ENCODE data around the gene DHDH.

DHDH gene

GRCh38 chr19:48990400-48990799, 56.9 kb downstream of the DHDH start:
- Histone ChIP-seq H2BK5ac (ENCODE audit: low read length) (no peak overlapping the region), H3K4me2 (ENCODE audit: low read length) (no peak overlapping the region), H3K9ac (ENCODE audit: low read length) (no peak overlapping the region), H3K27ac (ENCODE audit: low read depth, low read length) (no peak overlapping the region), H4K8ac (ENCODE audit: low read depth, low read length) (no peak overlapping the region), H3K4ac (ENCODE audit: low read depth, low read length) (no peak overlapping the region), H3K27me3 (ENCODE audit: insufficient read depth, low read length, poor library complexity) (no peaks in the 10 kb centered on the region), H4K5ac (ENCODE audit: low read length) (no peak overlapping the region), H3K56ac (ENCODE audit: low read length) (no peak overlapping the region), H3K79me2 (ENCODE audit: control insufficient read depth, insufficient read depth, low read length) (peaks cover 19% of the 10 kb centered on the region), H3K79me1 (ENCODE audit: low read length) (peaks cover 18% of the 10 kb centered on the region), H2BK15ac (replicated peaks; ENCODE audit: low read depth) (no peak overlapping the region), H2BK120ac (ENCODE audit: low read depth, low read length) (no peak overlapping the region), H3K23ac (ENCODE audit: low read length) (no peak overlapping the region), H3K4me1 (ENCODE audit: control insufficient read depth, low read depth, low read length) (no peaks in the 10 kb centered on the region), H3K18ac (ENCODE audit: low read length) (no peak overlapping the region), H2AK5ac (ENCODE audit: low read length) (no peak overlapping the region), H3K4me3 (ENCODE audit: low read length) (no peak overlapping the region), H3K36me3 (ENCODE audit: control insufficient read depth, insufficient read depth, low read length) (peaks cover under 1% of the 10 kb centered on the region)
- no CpG with 5 or more reads among the region's 4 CpGs for WGBS (ENCODE audit: extremely low coverage, insufficient coverage, low lambda C conversion rate)
- no peak for DNase-seq

- Histone ChIP-seq H2AK5ac (ENCODE audit: low read length) (no peak overlapping the region), H2BK120ac (ENCODE audit: low read depth, low read length) (no peak overlapping the region), H3K4me3 (ENCODE audit: low read length) (no peak overlapping the region), H3K9ac (ENCODE audit: low read length) (no peak overlapping the region), H3K23ac (ENCODE audit: low read length) (no peak overlapping the region), H3K79me2 (ENCODE audit: control insufficient read depth, insufficient read depth, low read length) (peaks cover 22% of the 10 kb centered on the region), H3K18ac (ENCODE audit: low read length) (no peak overlapping the region), H3K36me3 (ENCODE audit: control insufficient read depth, insufficient read depth, low read length) (no peaks in the 10 kb centered on the region), H3K4ac (ENCODE audit: low read depth, low read length) (no peak overlapping the region), H3K79me1 (ENCODE audit: low read length) (peaks cover 18% of the 10 kb centered on the region), H4K8ac (ENCODE audit: low read depth, low read length) (no peak overlapping the region), H3K4me2 (ENCODE audit: low read length) (no peak overlapping the region), H3K56ac (ENCODE audit: low read length) (no peak overlapping the region), H3K4me1 (ENCODE audit: control insufficient read depth, low read depth, low read length) (no peaks in the 10 kb centered on the region), H4K5ac (ENCODE audit: low read length) (no peak overlapping the region), H3K27ac (ENCODE audit: low read depth, low read length) (no peak overlapping the region), H3K27me3 (ENCODE audit: insufficient read depth, low read length, poor library complexity) (no peaks in the 10 kb centered on the region), H2BK5ac (ENCODE audit: low read length) (no peak overlapping the region), H2BK15ac (replicated peaks; ENCODE audit: low read depth) (no peak overlapping the region)
- DNase-seq, result no peak
- no CpG with 5 or more reads among the region's 22 CpGs for WGBS (ENCODE audit: extremely low coverage, insufficient coverage, low lambda C conversion rate)
Measured at GRCh38 chr19:48991011-48991609, 57.6 kb downstream of the DHDH start.

DNA sequence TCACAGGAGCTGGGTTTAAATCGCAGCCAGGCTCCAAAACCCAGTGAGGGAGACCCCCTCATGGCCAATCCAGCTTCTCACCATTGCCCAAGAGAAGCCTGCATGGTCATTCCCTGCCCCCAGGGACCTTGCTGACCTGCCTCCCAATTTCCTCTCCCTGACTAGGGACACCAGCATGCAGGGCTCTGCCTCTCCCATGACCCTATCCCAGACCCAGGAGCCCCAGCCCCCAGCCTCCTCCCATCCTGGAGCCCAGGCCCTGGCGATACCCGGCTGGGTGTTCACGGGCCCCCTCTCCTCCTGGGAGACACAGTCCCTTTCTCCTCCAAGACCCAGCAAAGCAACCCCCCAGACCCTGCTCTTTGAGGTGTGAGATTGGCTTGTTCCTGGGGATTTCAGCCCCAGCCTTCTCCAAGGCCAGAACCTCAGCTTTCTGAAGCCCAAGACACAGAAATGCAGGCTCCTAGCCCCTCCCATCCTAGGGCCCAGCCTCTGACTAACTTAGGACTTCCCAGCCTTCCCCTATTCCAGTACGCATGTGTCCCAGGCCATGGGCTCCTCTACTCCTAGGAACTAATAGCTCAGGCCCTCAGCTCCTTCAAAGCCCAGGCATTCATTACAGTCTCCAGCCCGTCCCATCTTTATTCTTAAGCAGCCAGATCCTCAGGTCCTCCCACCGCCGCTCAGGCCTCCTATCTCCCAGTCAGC, 58.5 kb downstream of the DHDH start:
- H3K9ac ChIP-seq (ENCODE audit: low read length), result peak overlapping the region; percentile 68
- H3K27me3 ChIP-seq (ENCODE audit: insufficient read depth, low read length, poor library complexity), result no peaks in the 10 kb centered on the region
- H2BK120ac ChIP-seq (ENCODE audit: low read depth, low read length), result no peak overlapping the region
- no peak overlapping the region for H4K8ac ChIP-seq (ENCODE audit: low read depth, low read length)
- H3K79me2 ChIP-seq (ENCODE audit: control insufficient read depth, insufficient read depth, low read length), result peaks cover 22% of the 10 kb centered on the region
- H4K5ac ChIP-seq (ENCODE audit: low read length), result no peak overlapping the region
- H3K27ac ChIP-seq (ENCODE audit: low read depth, low read length), result no peak overlapping the region
- H3K4ac ChIP-seq (ENCODE audit: low read depth, low read length), result no peak overlapping the region
- H3K23ac ChIP-seq (ENCODE audit: low read length), result no peak overlapping the region
- peak overlapping the region; percentile 32 for H3K4me3 ChIP-seq (ENCODE audit: low read length)
- H3K79me1 ChIP-seq (ENCODE audit: low read length), result peaks cover 19% of the 10 kb centered on the region
- H3K18ac ChIP-seq (ENCODE audit: low read length), result peak overlapping the region; percentile 3
- H2BK15ac ChIP-seq (replicated peaks; ENCODE audit: low read depth), result no peak overlapping the region
- peak; percentile 86 for DNase-seq
- H3K4me1 ChIP-seq (ENCODE audit: control insufficient read depth, low read depth, low read length), result no peaks in the 10 kb centered on the region
- H3K4me2 ChIP-seq (ENCODE audit: low read length), result peak overlapping the region; percentile 7
- H3K56ac ChIP-seq (ENCODE audit: low read length), result peak overlapping the region; percentile 65
- H3K36me3 ChIP-seq (ENCODE audit: control insufficient read depth, insufficient read depth, low read length), result no peaks in the 10 kb centered on the region
- H2AK5ac ChIP-seq (ENCODE audit: low read length), result no peak overlapping the region
- WGBS (ENCODE audit: extremely low coverage, insufficient coverage, low lambda C conversion rate), result no CpG with 5 or more reads among the region's 8 CpGs
- H2BK5ac ChIP-seq (ENCODE audit: low read length), result no peak overlapping the region

DNA sequence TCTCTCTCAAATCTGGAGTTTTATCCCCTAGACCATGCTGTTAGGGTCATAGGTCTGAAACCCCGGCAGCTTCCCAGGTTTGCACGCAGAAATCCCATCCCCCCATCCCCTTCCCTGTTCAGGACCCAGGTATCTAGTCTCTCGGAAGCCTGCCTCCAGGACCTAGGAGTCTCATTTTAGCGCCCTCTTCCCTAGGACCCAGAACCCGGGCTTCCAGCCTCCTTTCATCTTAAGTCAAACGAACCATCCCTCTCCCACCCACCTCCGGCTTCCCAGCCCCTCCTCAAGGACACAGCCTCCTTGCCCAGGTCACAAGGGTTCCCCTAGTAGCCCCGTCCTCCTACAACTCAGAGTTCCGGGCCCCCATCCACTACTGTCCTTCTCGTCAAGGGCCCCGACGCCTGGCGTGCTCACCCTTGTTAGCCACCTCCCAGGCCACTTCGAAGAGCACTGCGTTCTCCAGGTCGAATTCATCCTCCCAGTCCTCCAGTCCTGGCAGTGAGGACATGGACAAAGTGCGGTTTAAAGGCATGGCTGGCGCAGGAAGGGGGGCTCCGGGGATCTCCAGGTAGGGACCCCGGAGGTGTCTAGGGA, 59.2 kb downstream of the DHDH start:
- Histone ChIP-seq H3K36me3 (ENCODE audit: control insufficient read depth, insufficient read depth, low read length) (no peaks in the 10 kb centered on the region), H3K56ac (ENCODE audit: low read length) (peak overlapping the region; percentile 65), H2BK120ac (ENCODE audit: low read depth, low read length) (no peak overlapping the region), H3K27ac (ENCODE audit: low read depth, low read length) (peak overlapping the region; percentile 55), H3K79me1 (ENCODE audit: low read length) (peaks cover 22% of the 10 kb centered on the region), H2BK5ac (ENCODE audit: low read length) (no peak overlapping the region), H3K4me1 (ENCODE audit: control insufficient read depth, low read depth, low read length) (no peaks in the 10 kb centered on the region), H3K9ac (ENCODE audit: low read length) (peak overlapping the region; percentile 68), H3K4me2 (ENCODE audit: low read length) (peak overlapping the region; percentile 7), H2AK5ac (ENCODE audit: low read length) (no peak overlapping the region), H3K4me3 (ENCODE audit: low read length) (peak overlapping the region; percentile 32), H3K23ac (ENCODE audit: low read length) (no peak overlapping the region), H3K18ac (ENCODE audit: low read length) (peak overlapping the region; percentile 3), H4K5ac (ENCODE audit: low read length) (no peak overlapping the region), H3K4ac (ENCODE audit: low read depth, low read length) (no peak overlapping the region), H2BK15ac (replicated peaks; ENCODE audit: low read depth) (no peak overlapping the region), H3K27me3 (ENCODE audit: insufficient read depth, low read length, poor library complexity) (no peaks in the 10 kb centered on the region), H3K79me2 (ENCODE audit: control insufficient read depth, insufficient read depth, low read length) (peaks cover 22% of the 10 kb centered on the region), H4K8ac (ENCODE audit: low read depth, low read length) (no peak overlapping the region)
- no CpG with 5 or more reads among the region's 20 CpGs for WGBS (ENCODE audit: extremely low coverage, insufficient coverage, low lambda C conversion rate)
- DNase-seq, result no peak

DNA sequence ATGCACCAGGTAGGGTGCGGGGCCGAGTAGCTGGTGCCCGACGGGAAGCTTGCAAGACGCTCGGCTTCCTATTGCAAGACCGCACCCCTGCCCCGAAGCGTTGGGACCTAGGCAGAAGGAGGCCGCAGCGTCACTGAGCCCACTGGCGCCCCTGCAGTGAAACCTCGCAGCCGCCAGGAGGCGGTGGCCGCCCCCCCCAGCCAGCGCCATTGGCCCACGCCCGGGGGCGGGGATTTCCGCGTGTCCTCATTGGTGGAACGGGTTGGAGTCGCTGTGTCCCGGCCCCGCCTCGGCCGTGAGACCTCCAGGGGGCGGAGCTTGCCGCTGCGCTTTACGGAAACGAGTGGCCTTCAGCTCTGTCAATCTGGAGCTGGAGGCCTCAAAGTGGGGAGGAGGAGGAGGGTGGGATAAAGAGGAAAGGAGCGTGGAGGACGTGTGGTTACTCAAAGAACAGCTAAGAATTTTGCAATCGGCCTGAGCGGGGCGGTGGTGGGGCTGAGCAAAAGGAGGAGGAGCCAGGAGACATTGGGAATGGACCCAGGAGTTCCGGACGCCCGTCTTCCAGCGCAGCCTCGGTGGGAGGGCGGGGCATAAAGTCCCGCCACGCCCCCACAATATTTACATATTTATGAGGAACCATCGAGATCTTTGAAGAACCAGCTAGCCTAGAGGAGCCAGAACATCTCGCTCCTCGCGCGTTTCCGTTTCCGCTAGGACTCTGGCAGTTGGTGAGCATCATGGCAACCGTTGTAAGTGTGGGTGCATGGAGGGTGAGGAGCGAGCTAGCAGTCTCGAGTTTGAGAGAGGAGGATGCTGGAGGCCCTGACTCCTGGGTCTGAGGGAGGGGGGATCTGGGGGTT, 59.9 kb downstream of the DHDH start, which contains the start of the genes GYS1 and RUVBL2:
GYS1 (minus strand) TSS at position 135 of the 860 bp plus-strand sequence. CDS start 197 bp downstream, outside the sequence.
RUVBL2 (plus strand) TSS at position 713 of the 860 bp plus-strand sequence; CDS start at position 738, 25 bp downstream.
- H2AK5ac ChIP-seq (ENCODE audit: low read length), result peak within 1 kb of the TSS; percentile 76
- H3K36me3 ChIP-seq (ENCODE audit: control insufficient read depth, insufficient read depth, low read length), result no peaks in the 10 kb centered on the region
- no peaks in the 10 kb centered on the region for H3K27me3 ChIP-seq (ENCODE audit: insufficient read depth, low read length, poor library complexity)
- peak within 1 kb of the TSS; percentile 86 for H3K27ac ChIP-seq (ENCODE audit: low read depth, low read length)
- H3K4ac ChIP-seq (ENCODE audit: low read depth, low read length), result peak within 1 kb of the TSS; percentile 60
- no peaks in the 10 kb centered on the region for H3K4me1 ChIP-seq (ENCODE audit: control insufficient read depth, low read depth, low read length)
- H3K23ac ChIP-seq (ENCODE audit: low read length), result no peak within 1 kb of the TSS
- H3K56ac ChIP-seq (ENCODE audit: low read length), result peak within 1 kb of the TSS; percentile 95
- H3K79me1 ChIP-seq (ENCODE audit: low read length), result peaks cover 23% of the 10 kb centered on the region
- no CpG with 5 or more reads among the region's 56 CpGs for WGBS (ENCODE audit: extremely low coverage, insufficient coverage, low lambda C conversion rate)
- no peak within 1 kb of the TSS for H4K5ac ChIP-seq (ENCODE audit: low read length)
- peak within 1 kb of the TSS; percentile 89 for H3K9ac ChIP-seq (ENCODE audit: low read length)
- peak within 1 kb of the TSS; percentile 97 for H3K4me3 ChIP-seq (ENCODE audit: low read length)
- peak within 1 kb of the TSS; percentile 78 for H3K4me2 ChIP-seq (ENCODE audit: low read length)
- peak within 1 kb of the TSS; percentile 51 for H2BK5ac ChIP-seq (ENCODE audit: low read length)
- H3K18ac ChIP-seq (ENCODE audit: low read length), result peak within 1 kb of the TSS; percentile 3
- H3K79me2 ChIP-seq (ENCODE audit: control insufficient read depth, insufficient read depth, low read length), result peaks cover 22% of the 10 kb centered on the region
- no peak within 1 kb of the TSS for H4K8ac ChIP-seq (ENCODE audit: low read depth, low read length)
- no peak within 1 kb of the TSS for H2BK15ac ChIP-seq (replicated peaks; ENCODE audit: low read depth)
- DNase-seq, result peak; percentile 100
- H2BK120ac ChIP-seq (ENCODE audit: low read depth, low read length), result no peak within 1 kb of the TSS
